Right lobe of liver (tissue), 4 donors: ENCODE measurements around the gene COL2A1.

Experiments used
- CTCF ChIP-seq, 4 donors: fragments of 200-600 bp in 3 of 4; fragments of 450-650 bp in 1 of 4; IDR thresholded peaks; one replicate each; pipeline versions ENCODE4 v1.5.1 to v1.8.0; 2016 to 2022; ENCODE audit warnings: antibody characterized with exemption in 4 of 4, mild to moderate bottlenecking in 2 of 4
- POLR2A ChIP-seq: fragments of 450-650 bp; IDR thresholded peaks from one replicate; pipeline ENCODE4 v1.6.1; 2017; ENCODE audit warnings: antibody characterized with exemption, mild to moderate bottlenecking
- donor health status: DM: no; HTN: no; CAD: no.
- donor health status: DM: no; HTN: no; CAD: no.
- donor health status: DM: no; HTN: yes; CAD: no.

- no peak for TF ChIP-seq CTCF (IDR thresholded peaks at IDR 0.05)
- no peak for TF ChIP-seq POLR2A
These were observed 34.4 kb downstream of the COL2A1 start for GRCh38 chr12:47969845-47970244.
